ENCODE data around the gene FCRL2.

Gene FCRL2

DNA sequence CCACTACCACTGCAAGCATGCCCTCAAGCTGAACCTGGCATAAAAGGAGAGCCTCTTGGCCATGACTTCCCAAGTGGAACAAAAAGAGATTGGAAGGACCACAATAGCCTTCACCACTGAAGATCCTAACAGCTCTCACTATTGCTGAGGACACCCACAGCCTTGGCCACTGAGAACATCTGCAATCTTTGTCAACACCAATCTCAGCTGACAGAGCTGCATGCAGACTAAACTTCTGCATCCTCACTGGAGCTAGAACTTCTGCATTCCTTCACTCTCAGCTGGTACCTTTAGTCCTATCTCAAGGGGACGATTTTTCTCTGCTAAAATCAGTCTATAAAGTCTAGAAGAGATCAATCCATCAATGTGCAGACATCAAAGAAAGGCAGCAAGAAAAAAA is 8.3 kb upstream of the FCRL2 start:
- no peak for TF ChIP-seq CTCF (IDR thresholded peaks at IDR 0.05; ENCODE audit: poor library complexity, severe bottlenecking)
- Histone ChIP-seq H3K36me3 (ENCODE audit: low read depth) (no peaks in the 10 kb centered on the region), H3K27ac (ENCODE audit: poor library complexity, severe bottlenecking) (no peak overlapping the region), H3K27me3 (ENCODE audit: insufficient read depth, poor library complexity, severe bottlenecking) (no peaks in the 10 kb centered on the region), H3K9me3 (ENCODE audit: severe bottlenecking) (no peaks in the 10 kb centered on the region), H3K4me1 (ENCODE audit: insufficient read depth, poor library complexity, severe bottlenecking) (no peaks in the 10 kb centered on the region), H3K4me3 (ENCODE audit: severe bottlenecking) (no peak overlapping the region)
- ATAC-seq (ENCODE audit: low read depth) (no peak), DNase-seq (ENCODE audit: low spot score) (no peak)

DNA sequence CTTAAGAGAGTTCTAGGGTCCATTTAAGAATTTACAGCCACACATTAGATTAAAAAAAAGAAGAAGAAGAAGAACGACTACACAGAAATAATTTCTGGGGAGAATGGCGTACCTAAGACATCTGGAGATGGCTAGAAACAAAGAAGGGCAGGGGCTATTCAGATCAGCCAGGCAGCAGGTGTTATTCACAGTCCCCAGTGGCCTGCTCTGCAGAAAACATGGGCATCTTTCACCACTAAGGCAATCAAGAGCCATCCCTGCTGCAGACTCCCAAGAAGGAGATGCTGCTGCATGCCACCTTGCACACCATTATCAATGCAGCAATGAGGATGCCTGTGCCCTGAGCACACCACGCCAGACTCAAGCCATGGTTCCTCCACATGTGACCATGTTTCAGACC is 7.9 kb upstream of the FCRL2 start:
- DNase-seq (ENCODE audit: low spot score) (no peak), ATAC-seq (ENCODE audit: low read depth) (no peak)
- no peaks in the 10 kb centered on the region for H3K27me3 ChIP-seq (ENCODE audit: insufficient read depth, poor library complexity, severe bottlenecking)
- no peaks in the 10 kb centered on the region for H3K36me3 ChIP-seq (ENCODE audit: low read depth)
- no peaks in the 10 kb centered on the region for H3K4me1 ChIP-seq (ENCODE audit: insufficient read depth, poor library complexity, severe bottlenecking)
- H3K27ac ChIP-seq (ENCODE audit: poor library complexity, severe bottlenecking) = no peak overlapping the region
- H3K9me3 ChIP-seq (ENCODE audit: severe bottlenecking) = no peaks in the 10 kb centered on the region
- TF ChIP-seq CTCF (IDR thresholded peaks at IDR 0.05; ENCODE audit: poor library complexity, severe bottlenecking) = no peak
- no peak overlapping the region for H3K4me3 ChIP-seq (ENCODE audit: severe bottlenecking)

DNA sequence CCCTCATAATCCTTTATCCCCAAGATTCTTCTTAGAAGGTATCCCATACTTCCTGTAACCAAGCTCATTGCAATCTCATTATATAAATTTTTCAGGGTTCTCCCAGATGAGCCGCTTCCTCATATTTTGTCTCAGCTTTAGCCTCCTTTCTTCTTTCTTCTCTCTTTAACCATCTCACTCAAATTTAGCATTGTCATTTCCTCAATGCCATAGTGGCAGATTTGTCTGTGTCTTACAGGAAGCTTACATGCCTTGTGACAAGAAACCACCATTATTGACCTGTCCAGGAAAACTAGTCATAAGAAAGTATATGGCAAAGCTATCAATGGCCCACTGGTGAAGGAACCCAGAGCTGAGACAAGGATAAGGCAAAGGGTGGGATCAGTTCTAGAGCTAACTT is 6.0 kb upstream of the FCRL2 start:
- Histone ChIP-seq H3K27ac (ENCODE audit: poor library complexity, severe bottlenecking) (no peak overlapping the region), H3K4me3 (ENCODE audit: severe bottlenecking) (no peak overlapping the region)

DNA sequence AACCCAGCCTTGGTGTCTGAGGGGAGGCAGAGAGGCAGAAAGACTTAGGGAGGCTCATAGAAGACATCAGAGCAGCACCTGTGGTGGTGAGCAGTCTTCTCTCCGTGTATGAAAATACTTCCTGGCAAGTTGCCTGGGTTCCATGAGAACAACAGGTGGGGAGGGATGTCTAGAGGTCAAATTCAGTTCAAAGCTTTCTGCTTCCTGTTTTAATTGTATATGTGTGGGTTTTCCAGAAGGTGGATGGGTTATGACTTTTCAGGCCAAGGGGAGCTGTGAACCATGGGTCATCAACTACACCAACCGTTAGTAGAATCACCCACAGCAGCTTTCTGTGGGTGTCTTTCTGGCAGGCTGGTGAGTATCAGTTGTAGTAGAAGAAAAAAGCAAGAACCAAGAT is 4.1 kb upstream of the FCRL2 start:
- Histone ChIP-seq H3K27me3 (ENCODE audit: insufficient read depth, poor library complexity, severe bottlenecking) (no peaks in the 10 kb centered on the region), H3K27ac (ENCODE audit: poor library complexity, severe bottlenecking) (no peak overlapping the region), H3K4me1 (ENCODE audit: insufficient read depth, poor library complexity, severe bottlenecking) (no peaks in the 10 kb centered on the region), H3K36me3 (ENCODE audit: low read depth) (no peaks in the 10 kb centered on the region), H3K4me3 (ENCODE audit: severe bottlenecking) (no peak overlapping the region), H3K9me3 (ENCODE audit: severe bottlenecking) (no peaks in the 10 kb centered on the region)
- TF ChIP-seq CTCF (IDR thresholded peaks at IDR 0.05; ENCODE audit: poor library complexity, severe bottlenecking) = no peak
- DNase-seq (ENCODE audit: low spot score) (no peak), ATAC-seq (ENCODE audit: low read depth) (no peak)

More for the DNA sequence above, 6.0 kb upstream of the FCRL2 start:
- H3K9me3 ChIP-seq (ENCODE audit: severe bottlenecking) = no peaks in the 10 kb centered on the region
- no peak for TF ChIP-seq CTCF (IDR thresholded peaks at IDR 0.05; ENCODE audit: poor library complexity, severe bottlenecking)
- H3K4me1 ChIP-seq (ENCODE audit: insufficient read depth, poor library complexity, severe bottlenecking) = no peaks in the 10 kb centered on the region
- H3K27me3 ChIP-seq (ENCODE audit: insufficient read depth, poor library complexity, severe bottlenecking) = no peaks in the 10 kb centered on the region
- DNase-seq (ENCODE audit: low spot score) (no peak), ATAC-seq (ENCODE audit: low read depth) (no peak)
- no peaks in the 10 kb centered on the region for H3K36me3 ChIP-seq (ENCODE audit: low read depth)

DNA sequence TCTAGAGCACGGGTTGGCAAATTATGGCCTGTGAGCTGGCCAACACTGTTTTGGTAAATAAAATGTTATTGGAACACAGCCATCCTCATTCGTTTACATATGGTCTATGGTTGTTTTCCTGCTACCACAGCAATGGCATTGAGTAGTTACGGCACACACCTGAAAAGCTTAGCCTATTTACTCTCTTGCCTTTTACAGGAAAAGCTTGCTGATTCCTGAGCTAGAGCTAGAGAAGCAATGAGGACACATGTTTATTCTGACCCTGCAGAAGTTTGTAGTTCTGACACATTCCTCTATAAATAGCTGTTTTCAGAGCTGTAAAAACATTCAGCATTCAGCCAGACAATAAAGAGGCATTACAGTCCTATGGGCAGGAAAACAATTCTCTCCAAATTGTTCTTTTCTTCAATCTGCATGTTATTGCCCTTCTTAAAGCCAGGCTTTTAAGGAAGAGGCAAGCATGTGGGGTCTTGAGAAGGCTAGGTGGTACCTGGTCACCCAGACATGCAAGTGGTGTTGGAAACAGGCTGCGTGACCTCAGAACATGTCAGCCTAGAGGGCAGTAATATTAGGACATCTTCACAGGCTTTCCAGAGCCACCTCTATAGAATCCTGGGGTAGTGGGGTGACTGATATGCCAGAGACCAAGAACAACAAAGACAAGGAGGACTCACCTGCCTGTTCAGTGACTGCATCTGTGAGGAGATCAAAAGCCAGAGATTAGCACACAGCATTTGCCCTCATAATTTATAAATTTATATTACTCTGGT is 1.6 kb downstream of the FCRL2 start:
- Histone ChIP-seq H3K27ac (ENCODE audit: poor library complexity, severe bottlenecking) (no peak overlapping the region), H3K36me3 (ENCODE audit: low read depth) (no peaks in the 10 kb centered on the region), H3K27me3 (ENCODE audit: insufficient read depth, poor library complexity, severe bottlenecking) (no peaks in the 10 kb centered on the region), H3K4me1 (ENCODE audit: insufficient read depth, poor library complexity, severe bottlenecking) (no peaks in the 10 kb centered on the region), H3K4me3 (ENCODE audit: severe bottlenecking) (no peak overlapping the region), H3K9me3 (ENCODE audit: severe bottlenecking) (no peaks in the 10 kb centered on the region)
- DNase-seq (ENCODE audit: low spot score) (no peak), ATAC-seq (ENCODE audit: low read depth) (no peak)
- no peak for TF ChIP-seq CTCF (IDR thresholded peaks at IDR 0.05; ENCODE audit: poor library complexity, severe bottlenecking)
